Esophagus squamous epithelium (tissue), 4 donors: ENCODE results near the gene WNT9A.

Source experiments
- CTCF ChIP-seq, 6 experiments: fragments of 450-650 bp in 4 of 6; fragments of 200-600 bp in 2 of 6; sonication (generic) in 2 of 6; IDR thresholded peaks; one replicate each; pipeline ENCODE4 v1.5.1; 2016 to 2019; ENCODE audit warnings: antibody characterized with exemption in 6 of 6, mild to moderate bottlenecking in 4 of 6, moderate library complexity in 4 of 6
- POLR2A ChIP-seq, 4 donors: fragments of 450-650 bp; IDR thresholded peaks; one replicate each; pipeline ENCODE4 v1.6.1; 2017; ENCODE audit warnings: antibody characterized with exemption in 4 of 4, mild to moderate bottlenecking in 4 of 4, moderate library complexity in 3 of 4

- TF ChIP-seq CTCF (IDR thresholded peaks at IDR 0.05) (no peak), POLR2A (IDR thresholded peaks at IDR 0.05) (no peak)
Observed at GRCh38 chr1:227906550-227907071, 41.1 kb downstream of the WNT9A start.
